GM18519 (cell line): ENCODE results near the gene ZMYND8.
"Not testable (repeated sequence)": the region's sequence is repeated elsewhere in the genome, so short reads cannot be mapped to it uniquely, and the experiment has no call there.

Experiments
- ATAC-seq: cut with Tn5 transposase; IDR thresholded peaks from one replicate; pipeline ENCODE4 v1.9.1; 2021; ENCODE audit warnings: mild to moderate bottlenecking, moderate library complexity; ENCODE audit not compliant: unreplicated experiment, low FRiP score

The ZMYND8 gene

GRCh38 chr20:47212606-47213207, 143.8 kb downstream of the ZMYND8 start:
- ATAC-seq: no peak

- no peak for ATAC-seq
Observed at GRCh38 chr20:47211036-47211435, 145.5 kb downstream of the ZMYND8 start.

GRCh38 chr20:47210470-47210869, 146.0 kb downstream of the ZMYND8 start:
- ATAC-seq: no peak

- no peak for ATAC-seq
Observed at GRCh38 chr20:47209982-47210381, 146.5 kb downstream of the ZMYND8 start.

GRCh38 chr20:47208534-47209174, 147.8 kb downstream of the ZMYND8 start:
- ATAC-seq: no peak

GRCh38 chr20:47206962-47207641, 149.4 kb downstream of the ZMYND8 start:
- no peak for ATAC-seq

- not testable (repeated sequence) for ATAC-seq
Observed at GRCh38 chr20:47206552-47206951, 149.9 kb downstream of the ZMYND8 start.

GRCh38 chr20:47205577-47206123, 150.8 kb downstream of the ZMYND8 start:
- ATAC-seq: no peak

- ATAC-seq: not testable (repeated sequence)
Observed at GRCh38 chr20:47204850-47205122, 151.7 kb downstream of the ZMYND8 start.

- ATAC-seq: no peak
Observed at GRCh38 chr20:47204008-47204849, 152.3 kb downstream of the ZMYND8 start.

GRCh38 chr20:47202733-47203667, 153.5 kb downstream of the ZMYND8 start:
- ATAC-seq: no peak

GRCh38 chr20:47201074-47201730, 155.3 kb downstream of the ZMYND8 start:
- no peak for ATAC-seq

- no peak for ATAC-seq
Observed at GRCh38 chr20:47198996-47199552, 157.4 kb downstream of the ZMYND8 start.

GRCh38 chr20:47198254-47198671, 158.2 kb downstream of the ZMYND8 start:
- no peak for ATAC-seq

GRCh38 chr20:47196091-47197081, 160.1 kb downstream of the ZMYND8 start:
- ATAC-seq: no peak

- no peak for ATAC-seq
Observed at GRCh38 chr20:47195573-47195972, 160.9 kb downstream of the ZMYND8 start.

- ATAC-seq: no peak
Observed at GRCh38 chr20:47191956-47192355, 164.5 kb downstream of the ZMYND8 start.
